Psoas muscle (tissue), 8 donors: Measurements from ENCODE around the gene TLR10. TPM values are rescaled to one million over a fixed set of nuclear protein-coding genes. Genes with fewer than 3 reads are reported as not detected.
A peak's percentile ranks its signal among the peaks of the same experiment; 100 is the strongest.

ENCODE experiments used
- ATAC-seq, 4 donors: fragments of 200-7000 bp; cut with Tn5 transposase; one replicate each; pipeline ENCODE4 v1.9.1; 2020; ENCODE audit warnings: moderate library complexity in 3 of 4, mild to moderate bottlenecking in 2 of 4
- DNase-seq, 2 donors: peaks; one replicate each; pipeline ENCODE4 v3.0.0-alpha.2; 2020
- H3K27ac ChIP-seq: fragments of 200-600 bp; one replicate; pipeline ENCODE4 v1.8.0; 2022
- H3K27me3 ChIP-seq, 3 donors: fragments of 200-600 bp in 1 of 3; one replicate each; pipeline versions ENCODE4 v1.6.1 to v1.8.0; 2013 to 2022; ENCODE audit warnings: low read length in 2 of 3, mild to moderate bottlenecking in 2 of 3, moderate library complexity in 1 of 3; ENCODE audit not compliant: insufficient read depth in 3 of 3
- H3K36me3 ChIP-seq, 2 donors: fragments of 200-600 bp in 1 of 2; one replicate each; pipeline versions ENCODE4 v1.6.1 to v1.8.0; 2013 to 2022; ENCODE audit warnings: low read depth in 1 of 2, mild to moderate bottlenecking in 1 of 2, moderate library complexity in 1 of 2; ENCODE audit not compliant: insufficient read depth in 1 of 2
- H3K4me1 ChIP-seq: fragments of 200-600 bp; one replicate; pipeline ENCODE4 v1.8.0; 2022
- H3K4me3 ChIP-seq: fragments of 200-600 bp; one replicate; pipeline ENCODE4 v1.8.0; 2022; ENCODE audit warnings: mild to moderate bottlenecking
- H3K9me3 ChIP-seq: fragments of 200-600 bp; one replicate; pipeline ENCODE4 v1.8.0; 2022
- WGBS, 3 donors: extraction: QIAGEN DNeasy Blood & Tissue Kit; methylation state at CpG; one replicate each; pipeline versions ENCODE4 v1.1.6 to v1.1.7; 2013; 5-methylcytosine and 5-hydroxymethylcytosine counted together
- intact Hi-C, 2 donors: fragments of 100-400 bp; cut with DNase I; formaldehyde crosslinking; loops; one replicate each; pipeline versions ENCODE4 v1.11.0 to v1.14.2; 2022
- long read RNA-seq, 2 donors: library from polyadenylated mRNA; unstranded; transcript quantifications; one replicate each; pipeline ENCODE4 v2.0.0, GENCODE V29; 2021
- polyA plus RNA-seq, 3 donors: library from polyadenylated mRNA; stranded (reverse); fragments of 200-250 nt; gene quantifications; one replicate each; pipeline ENCODE4 v1.2.3, GENCODE V29; 2013
- total RNA-seq, 4 donors: library from RNA; stranded (reverse); fragmentation: NEBNext Ultra II Directional in 2 of 4; extraction: Animal tissue kit (Norgen Biotek cat#: 25700) in 2 of 4; gene quantifications; one replicate each; pipeline versions ENCODE4 v1.2.1 to v1.2.4, GENCODE V29; 2021 to 2023
- TF ChIP-seq, protein P1 (sequence below): fragments of 200-600 bp; IDR thresholded peaks from one replicate; pipeline ENCODE4 v1.8.0; 2022; ENCODE audit warnings: antibody characterized with exemption
- donor health status: healthy with polysubstance abuse.
- donor health status: DM: no; HTN: no; CAD: no; lungs with moderate emphysema.
- donor health status: Bipolar disorder and iron deficiency.
- donor health status: healthy.
- donor health status: DM: yes; HTN: yes; CAD: no.
- donor health status: DM: no; HTN: no; CAD: no.
- donor health status: DM: no; HTN: no; CAD: no.
- donor health status: DM: yes; HTN: yes; CAD: no.

The TLR10 gene, protein sequence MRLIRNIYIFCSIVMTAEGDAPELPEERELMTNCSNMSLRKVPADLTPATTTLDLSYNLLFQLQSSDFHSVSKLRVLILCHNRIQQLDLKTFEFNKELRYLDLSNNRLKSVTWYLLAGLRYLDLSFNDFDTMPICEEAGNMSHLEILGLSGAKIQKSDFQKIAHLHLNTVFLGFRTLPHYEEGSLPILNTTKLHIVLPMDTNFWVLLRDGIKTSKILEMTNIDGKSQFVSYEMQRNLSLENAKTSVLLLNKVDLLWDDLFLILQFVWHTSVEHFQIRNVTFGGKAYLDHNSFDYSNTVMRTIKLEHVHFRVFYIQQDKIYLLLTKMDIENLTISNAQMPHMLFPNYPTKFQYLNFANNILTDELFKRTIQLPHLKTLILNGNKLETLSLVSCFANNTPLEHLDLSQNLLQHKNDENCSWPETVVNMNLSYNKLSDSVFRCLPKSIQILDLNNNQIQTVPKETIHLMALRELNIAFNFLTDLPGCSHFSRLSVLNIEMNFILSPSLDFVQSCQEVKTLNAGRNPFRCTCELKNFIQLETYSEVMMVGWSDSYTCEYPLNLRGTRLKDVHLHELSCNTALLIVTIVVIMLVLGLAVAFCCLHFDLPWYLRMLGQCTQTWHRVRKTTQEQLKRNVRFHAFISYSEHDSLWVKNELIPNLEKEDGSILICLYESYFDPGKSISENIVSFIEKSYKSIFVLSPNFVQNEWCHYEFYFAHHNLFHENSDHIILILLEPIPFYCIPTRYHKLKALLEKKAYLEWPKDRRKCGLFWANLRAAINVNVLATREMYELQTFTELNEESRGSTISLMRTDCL
- total RNA-seq (under 1 TPM in 3 of 4 donors, not detected in 1; 0.11 to 0.17 (median 0.15) TPM), polyA plus RNA-seq (under 1 TPM in 2 of 3 donors, not detected in 1; 0.01 TPM)
- long read RNA-seq, donor 1 = 0 reads
- long read RNA-seq, donor 2 = 0 reads

- H3K4me3 ChIP-seq = no peak within 1 kb of the TSS
- TF ChIP-seq, protein P1, sequence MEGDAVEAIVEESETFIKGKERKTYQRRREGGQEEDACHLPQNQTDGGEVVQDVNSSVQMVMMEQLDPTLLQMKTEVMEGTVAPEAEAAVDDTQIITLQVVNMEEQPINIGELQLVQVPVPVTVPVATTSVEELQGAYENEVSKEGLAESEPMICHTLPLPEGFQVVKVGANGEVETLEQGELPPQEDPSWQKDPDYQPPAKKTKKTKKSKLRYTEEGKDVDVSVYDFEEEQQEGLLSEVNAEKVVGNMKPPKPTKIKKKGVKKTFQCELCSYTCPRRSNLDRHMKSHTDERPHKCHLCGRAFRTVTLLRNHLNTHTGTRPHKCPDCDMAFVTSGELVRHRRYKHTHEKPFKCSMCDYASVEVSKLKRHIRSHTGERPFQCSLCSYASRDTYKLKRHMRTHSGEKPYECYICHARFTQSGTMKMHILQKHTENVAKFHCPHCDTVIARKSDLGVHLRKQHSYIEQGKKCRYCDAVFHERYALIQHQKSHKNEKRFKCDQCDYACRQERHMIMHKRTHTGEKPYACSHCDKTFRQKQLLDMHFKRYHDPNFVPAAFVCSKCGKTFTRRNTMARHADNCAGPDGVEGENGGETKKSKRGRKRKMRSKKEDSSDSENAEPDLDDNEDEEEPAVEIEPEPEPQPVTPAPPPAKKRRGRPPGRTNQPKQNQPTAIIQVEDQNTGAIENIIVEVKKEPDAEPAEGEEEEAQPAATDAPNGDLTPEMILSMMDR = peak; percentile 68
- DNase-seq = no peak
- no peaks in the 10 kb centered on the region for H3K27me3 ChIP-seq
- no peaks in the 10 kb centered on the region for H3K36me3 ChIP-seq
- H3K4me1 ChIP-seq = no peaks in the 10 kb centered on the region
- ATAC-seq = peak; percentile 48 to 81 (median 68)
- intact Hi-C loops = loop anchor here in 1 of 2 donors (5.0 kb wide), 1 partner anchor 720 kb away; no protein-coding TSS in a partner anchor
- H3K27ac ChIP-seq = no peak within 1 kb of the TSS
- WGBS, 3 donors = 38 to 40% (median 39%) methylated on average over 12 of the region's 12 CpGs
- no peaks in the 10 kb centered on the region for H3K9me3 ChIP-seq
Measured at GRCh38 chr4:38782452-38783108, at the start of gene TLR10. TLR10 (minus strand) TSS chr4:38782990; CDS start chr4:38775590, 7,400 bp downstream.

GRCh38 chr4:38832206-38832605 lies 49.4 kb upstream of the TLR10 start:
- Histone ChIP-seq H3K4me3 (no peak overlapping the region), H3K27me3 (no peaks in the 10 kb centered on the region), H3K4me1 (no peaks in the 10 kb centered on the region), H3K36me3 (no peaks in the 10 kb centered on the region), H3K27ac (no peak overlapping the region), H3K9me3 (peaks cover 12% of the 10 kb centered on the region)
- WGBS, 3 donors = 92 to 95% (median 94%) methylated on average over 1 of the region's 1 CpG
- no peak for DNase-seq
- no peak for ATAC-seq
- TF ChIP-seq, protein P1 = no peak
- intact Hi-C loops = no loop called here

- intact Hi-C loops = no loop called here
- Histone ChIP-seq H3K4me1 (no peaks in the 10 kb centered on the region), H3K4me3 (no peak overlapping the region), H3K36me3 (no peaks in the 10 kb centered on the region), H3K27me3 (no peaks in the 10 kb centered on the region), H3K27ac (no peak overlapping the region), H3K9me3 (peaks cover 12% of the 10 kb centered on the region)
- DNase-seq = no peak
- TF ChIP-seq, protein P1 = no peak
- no peak for ATAC-seq
Measured at GRCh38 chr4:38831653-38832052, 48.9 kb upstream of the TLR10 start.

- intact Hi-C loops = no loop called here
- WGBS, 3 donors = 69 to 79% (median 73%) methylated on average over 5 of the region's 5 CpGs
Measured at GRCh38 chr4:38829237-38829636, 46.4 kb upstream of the TLR10 start.

More at GRCh38 chr4:38829237-38829636, 46.4 kb upstream of the TLR10 start:
- TF ChIP-seq, protein P1 = no peak
- H3K4me3 ChIP-seq = no peak overlapping the region
- H3K9me3 ChIP-seq = peaks cover under 1% of the 10 kb centered on the region
- ATAC-seq = no peak
- H3K36me3 ChIP-seq = no peaks in the 10 kb centered on the region
- H3K27ac ChIP-seq = no peak overlapping the region
- H3K4me1 ChIP-seq = no peaks in the 10 kb centered on the region
- no peak for DNase-seq
- H3K27me3 ChIP-seq = no peaks in the 10 kb centered on the region
